GM19467 (cell line): ENCODE measurements around the gene EDDM13.
"Not testable (repeated sequence)": the region's sequence is repeated elsewhere in the genome, so short reads cannot be mapped to it uniquely, and the experiment has no call there.

ENCODE experiments used
- ATAC-seq: cut with Tn5 transposase; IDR thresholded peaks from one replicate; pipeline ENCODE4 v1.9.1; 2021; ENCODE audit warnings: mild to moderate bottlenecking, moderate library complexity; ENCODE audit not compliant: unreplicated experiment

Gene EDDM13

GRCh38 chr19:56319991-56320390, 47.4 kb downstream of the EDDM13 start:
- ATAC-seq, result no peak

GRCh38 chr19:56321254-56321988, 48.9 kb downstream of the EDDM13 start:
- no peak for ATAC-seq

- ATAC-seq, result no peak
These were observed 49.5 kb downstream of the EDDM13 start for GRCh38 chr19:56321989-56322440.

GRCh38 chr19:56324436-56324835, 51.9 kb downstream of the EDDM13 start:
- no peak for ATAC-seq

GRCh38 chr19:56332695-56333094, 60.1 kb downstream of the EDDM13 start:
- ATAC-seq, result no peak

- no peak for ATAC-seq
These were observed 61.0 kb downstream of the EDDM13 start for GRCh38 chr19:56333506-56333905.

- ATAC-seq, result not testable (repeated sequence)
These were observed 62.8 kb downstream of the EDDM13 start for GRCh38 chr19:56335371-56335770.

GRCh38 chr19:56337077-56337476, 64.5 kb downstream of the EDDM13 start:
- not testable (repeated sequence) for ATAC-seq

- not testable (repeated sequence) for ATAC-seq
These were observed 66.5 kb downstream of the EDDM13 start for GRCh38 chr19:56339031-56339430.

- no peak for ATAC-seq
These were observed 69.4 kb downstream of the EDDM13 start for GRCh38 chr19:56341948-56342347.

GRCh38 chr19:56347163-56347778, 74.7 kb downstream of the EDDM13 start:
- no peak for ATAC-seq

GRCh38 chr19:56348289-56348877, 75.8 kb downstream of the EDDM13 start:
- no peak for ATAC-seq

- no peak for ATAC-seq
These were observed 78.0 kb downstream of the EDDM13 start for GRCh38 chr19:56350416-56351045.

- ATAC-seq, result no peak
These were observed 78.7 kb downstream of the EDDM13 start for GRCh38 chr19:56351208-56351607.

- no peak for ATAC-seq
These were observed 83.0 kb downstream of the EDDM13 start for GRCh38 chr19:56355517-56355916.

- no peak for ATAC-seq
These were observed 84.4 kb downstream of the EDDM13 start for GRCh38 chr19:56356944-56357343.
